SIG-M5 treated with dmso at 0.1 percent for 504 hours (cell line): ENCODE measurements around the gene ACTRT2.

ENCODE experiments used
- DNase-seq: peaks from one replicate; lab custom pipeline; 2025; ENCODE audit not compliant: unreplicated experiment; lab: John Stamatoyannopoulos, UW

The ACTRT2 gene

GRCh38 chr1:3017440-3018050, 3.7 kb upstream of the ACTRT2 start:
- no peak for DNase-seq

- DNase-seq, result no peak
These were observed 3.2 kb upstream of the ACTRT2 start for GRCh38 chr1:3018051-3018471.

- no peak for DNase-seq
These were observed 2.7 kb upstream of the ACTRT2 start for GRCh38 chr1:3018576-3018975.

- DNase-seq, result no peak
These were observed 2.2 kb upstream of the ACTRT2 start for GRCh38 chr1:3019007-3019515.

GRCh38 chr1:3019516-3020051, 1.7 kb upstream of the ACTRT2 start:
- no peak for DNase-seq

- DNase-seq, result no peak
These were observed 881 bp upstream of the ACTRT2 start for GRCh38 chr1:3020263-3020909.

GRCh38 chr1:3021801-3022401, 634 bp downstream of the ACTRT2 start:
- DNase-seq, result no peak

- no peak for DNase-seq
These were observed 1.3 kb downstream of the ACTRT2 start for GRCh38 chr1:3022511-3022973.

GRCh38 chr1:3022976-3023375, 1.7 kb downstream of the ACTRT2 start:
- no peak for DNase-seq

- DNase-seq, result no peak
These were observed 2.8 kb downstream of the ACTRT2 start for GRCh38 chr1:3024019-3024418.

GRCh38 chr1:3024588-3024987, 3.3 kb downstream of the ACTRT2 start:
- DNase-seq, result no peak

- no peak for DNase-seq
These were observed 4.9 kb downstream of the ACTRT2 start for GRCh38 chr1:3026124-3026523.

GRCh38 chr1:3026581-3027391, 5.5 kb downstream of the ACTRT2 start:
- DNase-seq, result no peak

- no peak for DNase-seq
These were observed 6.5 kb downstream of the ACTRT2 start for GRCh38 chr1:3027611-3028371.

GRCh38 chr1:3028531-3029282, 7.4 kb downstream of the ACTRT2 start:
- DNase-seq, result no peak

GRCh38 chr1:3029481-3029961, 8.3 kb downstream of the ACTRT2 start:
- DNase-seq, result no peak

GRCh38 chr1:3029991-3030662, 8.9 kb downstream of the ACTRT2 start:
- DNase-seq, result no peak

GRCh38 chr1:3030663-3031381, 9.6 kb downstream of the ACTRT2 start:
- no peak for DNase-seq
